Endothelial cell of hepatic sinusoid (primary cell): Measurements from ENCODE around the gene DOCK1.

Source experiments
- in situ Hi-C: cut with HindIII; loops from 2 replicates; pipeline ENCODE4 v1.10.0; 2017; ENCODE audit warnings: low sequenced_read_pairs

Gene DOCK1

DNA sequence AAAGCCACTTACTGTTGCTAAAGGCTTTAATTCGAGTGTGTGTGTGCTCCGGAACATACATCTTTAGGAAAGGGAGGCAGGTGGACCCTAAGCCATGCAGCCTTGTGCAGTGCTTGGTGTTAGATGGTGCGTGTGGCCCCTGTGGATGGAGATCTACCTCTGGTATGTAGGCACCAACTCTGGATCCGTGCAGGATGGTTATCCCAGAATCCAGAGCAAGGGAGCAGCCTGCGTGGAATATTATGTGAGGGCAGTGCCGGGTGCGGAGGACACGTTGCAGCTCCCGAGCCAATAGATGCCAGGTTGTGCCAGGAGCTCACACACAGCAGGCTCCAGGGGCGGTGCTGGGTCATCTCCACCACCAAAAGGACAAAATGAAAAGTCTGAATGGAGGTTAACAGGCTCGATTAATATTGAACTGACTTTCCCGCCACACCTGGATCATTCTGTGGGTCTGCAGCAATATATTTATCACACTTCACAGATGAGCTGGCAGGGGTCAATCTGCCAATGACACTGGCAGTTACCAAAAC, 500.9 kb downstream of the DOCK1 start:
- in situ Hi-C loops, result no loop called here

DNA sequence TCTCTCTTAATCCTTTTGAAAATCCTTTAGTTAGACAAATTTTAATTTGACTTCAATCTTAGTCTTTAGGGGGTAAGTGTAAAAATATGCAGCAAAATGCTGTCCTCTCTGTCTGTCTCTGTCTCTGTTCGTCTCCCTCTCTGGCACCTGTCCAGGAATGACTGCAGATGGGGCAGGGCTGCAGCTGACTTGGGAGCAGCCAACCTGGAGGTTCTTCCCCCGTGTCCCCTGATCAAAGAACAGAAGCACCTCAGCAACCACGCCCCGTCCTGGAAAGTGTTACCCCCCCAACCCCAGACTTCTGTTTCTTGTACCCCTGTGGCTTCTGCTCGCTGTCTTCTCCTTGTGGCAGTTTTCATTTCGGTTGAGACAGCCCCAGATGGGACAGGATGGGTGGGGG, 502.3 kb downstream of the DOCK1 start:
- in situ Hi-C loops, result no loop called here

DNA sequence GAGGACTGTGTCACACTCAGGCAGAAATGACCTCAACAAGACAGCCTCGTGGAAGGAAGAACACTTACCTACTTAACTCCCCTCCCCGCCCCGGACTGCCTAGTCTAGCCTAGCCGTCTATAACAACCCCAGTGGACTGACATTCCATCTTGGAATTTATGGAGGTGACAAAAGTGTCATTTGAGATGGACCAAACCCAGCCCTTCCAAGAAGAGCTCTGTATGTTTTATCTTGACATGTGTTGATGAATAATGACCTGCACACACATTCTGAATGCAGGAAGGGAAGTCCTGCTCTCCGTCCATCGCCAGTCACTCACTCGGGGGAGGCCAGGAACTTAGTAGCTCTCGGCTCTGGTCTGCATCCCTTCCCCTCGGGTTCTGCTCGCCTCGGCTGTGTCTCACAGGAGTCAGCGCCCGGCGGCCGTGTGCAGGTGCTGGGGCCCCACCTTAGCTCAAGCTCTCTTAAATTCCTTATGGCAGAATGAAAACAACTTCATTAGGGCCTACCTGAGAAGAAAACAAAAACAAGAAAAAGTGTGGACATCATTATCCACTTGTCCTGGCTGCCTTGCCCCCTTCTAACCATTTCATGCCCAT, 503.0 kb downstream of the DOCK1 start:
- in situ Hi-C loops, result no loop called here

DNA sequence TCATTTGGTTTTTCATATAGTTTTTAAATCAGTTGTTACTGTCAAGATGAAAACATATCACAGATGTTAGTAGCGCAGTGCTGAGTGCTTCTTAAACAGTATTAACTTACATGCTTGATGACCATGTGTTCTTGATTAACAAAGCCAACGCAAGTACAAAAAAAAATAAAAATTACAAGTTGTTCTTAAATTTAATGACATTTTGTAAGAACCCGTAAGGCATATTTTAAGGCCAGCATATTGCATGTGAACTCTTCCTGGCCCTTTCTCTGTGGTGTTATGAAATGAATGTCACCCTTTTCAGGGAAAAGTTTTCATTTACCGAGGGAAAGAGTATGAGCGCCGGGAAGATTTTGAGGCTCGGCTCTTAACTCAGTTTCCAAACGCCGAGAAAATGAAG, 503.5 kb downstream of the DOCK1 start:
- in situ Hi-C loops, result no loop called here

DNA sequence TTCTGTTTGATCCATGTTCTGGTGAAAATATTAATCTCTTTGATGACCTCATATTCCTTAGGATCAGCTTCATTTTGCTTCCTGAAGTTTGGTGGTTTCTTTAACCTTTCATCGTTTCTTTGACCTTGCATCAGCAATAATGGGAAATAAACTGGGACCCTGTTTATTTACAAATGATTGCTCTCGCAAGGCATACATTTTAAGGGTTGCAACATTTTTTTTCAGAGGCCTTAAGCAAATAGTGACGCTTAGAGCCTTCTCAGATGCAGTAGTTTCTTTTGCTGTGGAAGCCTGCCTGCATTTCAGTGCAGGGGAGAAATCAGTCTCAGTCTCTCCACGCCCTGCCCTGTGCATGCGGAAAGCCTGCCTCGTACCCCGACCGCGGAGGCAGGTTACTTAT, 504.8 kb downstream of the DOCK1 start:
- in situ Hi-C loops, result no loop called here

DNA sequence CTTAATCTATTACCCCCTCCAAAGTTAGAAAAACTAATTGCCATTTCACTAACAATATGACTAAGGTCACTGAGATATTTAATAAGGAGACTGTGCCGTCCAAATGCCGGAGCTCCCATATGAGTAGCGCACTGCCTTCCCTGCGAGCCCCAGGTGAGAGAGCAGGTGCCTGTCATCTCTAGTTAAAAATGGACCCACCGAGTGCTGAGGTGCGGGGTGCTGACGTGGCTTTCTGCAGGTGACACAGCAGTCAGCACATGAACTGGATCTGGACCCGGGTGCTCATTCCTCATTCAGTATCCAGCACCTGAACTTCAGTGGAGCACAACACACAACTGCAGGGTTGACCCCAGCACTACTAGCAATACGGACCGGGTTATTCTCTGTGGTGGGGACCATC, 505.8 kb downstream of the DOCK1 start:
- in situ Hi-C loops, result no loop called here

DNA sequence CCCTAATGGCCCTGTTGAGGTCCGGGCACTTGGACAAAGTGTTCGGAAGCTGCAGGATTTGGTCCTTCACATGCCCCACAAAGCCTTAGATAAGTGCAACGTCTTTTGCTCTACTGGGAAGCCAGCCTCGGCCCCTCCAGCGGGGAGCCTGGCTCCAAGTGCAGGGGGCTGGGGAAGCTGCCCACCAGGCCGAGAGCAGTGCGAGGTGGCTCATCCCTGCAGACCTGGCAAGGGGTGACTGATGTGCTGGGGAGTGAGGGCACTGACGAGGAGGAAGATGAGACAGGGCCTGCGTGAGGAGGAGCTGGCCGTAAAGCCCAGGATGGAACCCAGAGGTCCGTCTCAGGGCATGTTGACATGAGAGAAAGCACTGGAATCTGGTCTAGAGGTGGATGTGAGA, 508.1 kb downstream of the DOCK1 start:
- in situ Hi-C loops, result no loop called here

DNA sequence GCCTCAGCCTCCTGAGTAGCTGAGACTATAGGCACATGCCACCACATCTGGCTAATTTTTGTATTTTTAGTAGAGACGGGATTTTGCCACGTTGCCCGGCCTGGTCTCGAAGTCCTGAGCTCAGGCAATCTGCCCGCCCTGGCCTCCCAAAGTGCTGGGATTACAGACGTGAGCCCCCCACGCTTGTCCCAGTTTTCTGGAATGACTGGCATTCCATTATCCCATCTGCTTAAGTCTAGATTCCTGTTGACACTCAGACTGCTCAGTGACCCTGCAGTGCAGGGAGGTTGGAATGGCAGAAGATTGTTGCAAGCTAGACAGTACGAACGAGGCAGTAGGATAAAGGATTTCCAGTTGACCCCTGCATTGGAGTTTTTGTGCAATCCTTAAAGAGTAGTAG, 508.8 kb downstream of the DOCK1 start:
- in situ Hi-C loops, result no loop called here

DNA sequence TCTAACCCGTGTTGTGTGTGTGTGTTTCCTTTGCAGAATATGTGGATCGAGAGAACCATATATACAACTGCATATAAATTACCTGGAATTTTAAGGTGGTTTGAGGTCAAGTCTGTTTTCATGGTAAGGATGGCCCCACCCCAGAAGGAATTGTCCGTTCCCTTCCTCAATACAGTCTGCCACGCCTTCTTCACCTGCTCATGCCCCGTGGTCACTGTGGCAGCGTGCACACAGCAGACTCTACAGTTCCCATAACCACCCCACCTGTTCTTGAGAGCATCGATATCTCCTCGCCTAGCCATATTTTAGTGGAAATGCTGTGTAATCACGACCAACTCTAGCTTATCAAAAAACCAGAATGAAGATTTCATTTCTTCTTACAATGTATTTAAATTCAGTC, 509.9 kb downstream of the DOCK1 start:
- in situ Hi-C loops, result no loop called here

DNA sequence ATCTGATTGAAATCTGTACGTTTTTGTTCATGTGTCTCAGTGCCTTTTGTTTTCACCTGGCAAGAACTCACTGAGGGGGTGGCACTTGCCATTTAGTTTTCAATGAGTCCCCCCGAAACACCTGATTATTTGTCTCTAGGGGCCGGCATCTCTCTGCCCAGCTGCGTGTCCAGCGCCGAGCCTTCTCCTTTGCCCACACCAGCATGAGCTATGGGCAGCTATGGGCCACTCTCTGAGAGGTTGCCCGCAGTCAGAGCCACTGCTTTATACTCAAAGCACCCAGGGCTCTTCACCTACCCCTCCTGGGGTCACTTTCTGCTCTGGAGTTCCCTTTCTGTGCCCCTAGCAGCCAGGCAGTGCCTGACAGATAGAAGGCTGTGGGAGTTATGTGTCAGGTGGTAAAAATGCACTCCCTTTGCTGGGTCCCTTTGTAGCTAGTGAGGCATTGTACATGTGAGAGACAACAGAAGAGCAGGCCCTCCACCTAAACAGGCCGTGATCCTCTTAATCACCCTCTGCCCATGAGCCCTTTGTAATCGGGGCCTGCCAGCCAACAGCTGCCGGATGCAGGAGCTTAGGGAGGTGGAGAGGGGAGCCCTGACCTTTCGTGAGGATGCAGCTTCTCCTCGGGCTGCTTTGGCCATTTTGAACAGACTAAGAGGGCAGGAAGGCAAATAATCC, 510.8 kb downstream of the DOCK1 start:
- in situ Hi-C loops, result no loop called here

DNA sequence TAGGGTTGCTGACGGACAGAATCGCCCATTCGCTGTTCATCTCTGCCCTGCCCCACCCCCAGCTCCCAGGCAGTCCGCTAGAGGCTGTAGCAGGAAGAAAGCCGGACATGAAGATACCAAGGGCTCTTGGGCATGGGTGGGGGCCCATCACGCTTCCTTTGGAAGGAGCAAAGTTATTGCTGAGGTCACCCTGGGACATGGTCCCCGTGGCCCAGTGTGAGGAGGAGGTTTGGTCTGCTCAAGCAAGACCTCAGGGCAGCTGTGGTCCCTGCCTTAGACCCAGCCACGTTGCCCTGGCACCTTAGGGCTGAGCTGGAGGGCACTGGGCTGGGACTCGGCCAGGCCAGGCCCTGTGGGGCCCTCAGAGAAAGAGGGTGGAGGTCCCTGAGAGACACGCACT, 511.8 kb downstream of the DOCK1 start:
- in situ Hi-C loops, result no loop called here

DNA sequence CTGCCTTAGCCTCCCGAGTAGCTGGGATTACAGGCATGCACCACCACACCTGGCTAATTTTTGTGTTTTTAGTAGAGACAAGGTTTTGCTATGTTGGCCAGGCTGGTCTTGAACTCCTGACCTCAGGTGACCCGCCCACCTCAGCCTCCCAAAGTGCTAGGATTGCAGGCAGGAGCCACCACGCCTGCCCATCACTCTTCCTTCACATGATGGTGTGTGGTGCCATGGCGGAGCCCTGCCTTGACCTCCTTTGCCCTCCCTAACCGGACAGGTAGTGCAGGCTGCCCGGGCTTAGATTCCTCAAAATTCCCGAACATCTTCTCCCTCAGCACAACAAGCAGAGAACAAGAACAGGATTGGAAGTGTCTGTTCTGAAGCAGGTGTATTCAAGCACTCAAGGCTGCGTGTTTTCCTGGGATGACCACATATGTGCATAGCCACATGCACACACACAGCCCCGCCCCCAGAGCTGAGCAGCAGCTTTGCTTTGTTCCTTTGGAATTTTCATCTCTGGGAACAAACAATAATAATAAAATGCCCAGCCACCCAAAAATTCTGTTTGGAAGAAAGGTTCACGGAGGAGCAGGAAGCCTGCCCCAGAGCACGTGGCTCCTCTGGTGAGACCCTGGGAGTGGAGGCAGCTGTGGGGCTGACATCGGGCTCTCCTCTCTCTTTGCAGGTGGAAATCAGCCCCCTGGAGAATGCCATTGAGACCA, 512.6 kb downstream of the DOCK1 start:
- in situ Hi-C loops, result no loop called here

DNA sequence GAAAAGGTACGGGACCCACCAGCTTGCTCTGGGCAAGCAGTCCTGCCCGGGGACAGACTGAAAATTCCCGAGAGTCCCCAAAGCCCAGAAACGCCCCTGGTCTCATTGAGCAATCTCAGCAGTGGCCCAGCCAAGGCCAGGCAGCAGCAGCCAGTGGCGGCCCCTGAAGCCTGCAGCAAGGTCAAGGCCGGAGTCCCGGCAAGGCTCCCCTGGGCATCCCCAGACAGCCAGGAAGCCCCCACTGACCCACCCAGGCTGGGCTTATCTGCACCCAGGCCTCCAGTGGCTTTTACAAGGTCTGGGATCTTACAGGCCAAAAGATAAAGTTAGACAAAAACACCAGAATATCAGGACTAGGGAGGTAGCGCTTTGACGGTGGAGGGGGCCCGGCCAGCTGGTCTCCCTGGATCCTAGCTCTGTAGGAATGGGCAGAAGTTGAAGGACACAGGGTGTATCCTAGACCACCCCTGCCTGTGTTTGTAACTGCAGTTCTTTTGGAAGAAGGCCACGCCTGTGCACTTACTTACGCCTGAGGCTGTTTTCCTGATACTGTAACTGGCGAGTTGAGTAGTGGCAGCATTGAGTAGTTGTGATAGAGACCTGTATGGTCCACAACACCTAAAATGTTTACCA, 513.4 kb downstream of the DOCK1 start:
- in situ Hi-C loops, result no loop called here

DNA sequence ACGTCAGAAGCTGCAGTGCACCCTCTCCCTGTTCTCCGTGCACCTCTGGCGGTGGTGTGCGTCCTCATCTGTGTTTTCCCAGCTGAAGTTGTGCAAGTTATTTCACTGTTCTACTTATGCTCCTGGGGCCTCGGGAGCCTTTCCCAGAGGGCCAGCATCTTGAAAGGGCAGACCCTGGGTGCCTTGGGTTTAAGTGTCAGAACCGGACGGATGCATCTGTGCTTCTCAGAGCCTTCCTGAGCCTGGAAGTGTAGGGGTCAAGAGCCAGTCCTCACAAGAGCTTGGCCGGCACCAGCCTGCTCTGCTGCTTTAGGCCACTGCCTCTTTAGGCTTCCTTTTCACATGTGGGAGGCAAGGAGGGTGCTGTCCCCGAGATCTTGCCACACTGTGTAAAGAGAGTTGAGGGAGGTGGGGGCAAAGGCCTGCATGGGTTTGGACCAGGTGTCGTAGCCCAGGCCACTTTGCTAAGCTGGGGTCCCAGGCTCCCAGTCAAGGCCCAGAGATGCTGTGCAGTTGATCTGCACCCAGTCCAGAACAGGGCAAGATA, 515.0 kb downstream of the DOCK1 start:
- in situ Hi-C loops, result no loop called here

DNA sequence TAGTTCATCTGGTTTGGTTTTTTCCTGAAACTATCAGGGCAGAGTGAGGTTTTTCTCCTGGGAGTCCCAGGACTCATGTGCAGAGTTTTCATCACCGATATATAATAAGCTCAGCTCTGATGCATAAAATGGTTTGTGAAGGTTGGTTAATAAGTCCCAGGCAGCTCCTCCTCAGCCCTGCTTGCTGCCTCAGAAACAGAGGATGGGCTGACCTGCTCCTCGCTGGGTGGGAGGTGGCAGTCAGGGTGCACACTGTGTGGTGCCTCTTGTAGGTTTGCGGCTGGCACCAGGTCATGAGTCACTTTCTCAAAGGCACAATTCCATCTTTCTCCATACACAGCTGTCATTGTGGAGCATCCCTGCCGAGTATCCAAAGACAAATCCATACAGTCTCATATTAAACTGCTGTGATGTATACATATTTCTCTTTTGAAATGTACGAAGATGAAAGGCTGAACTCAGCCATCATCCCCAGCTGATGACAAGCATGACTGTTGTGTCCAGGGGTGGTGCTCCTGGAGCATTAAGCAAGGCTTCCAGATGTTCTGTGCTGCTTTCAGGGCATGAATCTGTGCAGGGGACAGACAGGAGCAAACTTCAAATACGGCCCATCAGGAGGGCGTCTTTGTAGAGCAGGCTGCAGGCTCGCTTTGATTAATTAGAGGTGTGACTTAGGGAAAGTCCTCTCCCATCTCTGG, 518.1 kb downstream of the DOCK1 start:
- in situ Hi-C loops, result no loop called here

DNA sequence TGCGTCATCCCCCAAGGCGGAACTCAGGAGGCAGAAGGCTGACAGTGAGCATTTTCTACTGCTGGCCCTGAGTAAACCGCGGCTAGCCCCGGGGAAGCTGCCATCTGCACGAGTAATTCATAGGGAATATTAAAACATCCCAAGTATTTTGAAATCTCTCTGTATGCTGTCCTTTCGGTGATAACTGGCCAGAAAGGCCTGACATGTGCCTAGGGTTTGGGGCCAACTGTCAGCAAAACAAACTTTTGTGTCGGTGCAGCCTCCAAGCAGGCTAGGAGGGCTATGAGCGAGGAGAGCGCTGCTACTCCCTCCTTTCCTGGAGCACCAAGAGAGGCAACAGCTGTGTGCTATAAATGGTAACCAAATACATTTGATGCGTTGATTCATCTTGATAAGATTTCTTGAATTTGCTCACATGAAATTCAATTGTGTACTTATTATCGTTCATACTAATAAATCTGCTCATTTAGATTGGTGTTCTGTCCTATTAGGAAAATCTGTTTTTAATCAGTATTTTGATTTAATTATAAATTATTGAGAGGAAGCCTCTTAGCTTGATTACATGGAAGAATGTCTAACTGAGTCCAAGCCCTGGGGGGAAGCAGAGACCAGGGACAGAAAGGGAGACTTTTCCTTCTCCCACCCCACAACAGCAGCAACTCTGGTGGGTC, 519.5 kb downstream of the DOCK1 start:
- in situ Hi-C loops, result no loop called here

DNA sequence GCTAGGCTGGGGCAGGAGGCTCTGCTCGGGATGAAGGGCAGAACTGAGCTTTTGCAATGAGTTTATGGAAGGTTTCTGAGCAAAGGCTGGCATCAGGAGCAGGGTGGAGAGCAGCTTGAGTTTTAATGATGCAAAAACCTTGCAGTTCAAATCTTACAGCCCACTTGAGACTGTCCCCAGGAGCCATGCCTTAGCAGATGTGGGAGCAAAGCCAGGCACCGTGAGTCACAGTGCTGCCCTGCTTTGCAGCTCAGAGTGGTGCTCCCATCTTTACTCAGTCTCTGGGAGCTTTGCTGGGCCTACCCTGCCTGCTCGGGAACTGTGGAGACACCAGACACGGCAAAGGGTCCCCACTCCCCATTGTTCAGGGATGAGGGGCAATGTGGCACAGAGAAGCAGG, 521.5 kb downstream of the DOCK1 start:
- in situ Hi-C loops, result no loop called here

DNA sequence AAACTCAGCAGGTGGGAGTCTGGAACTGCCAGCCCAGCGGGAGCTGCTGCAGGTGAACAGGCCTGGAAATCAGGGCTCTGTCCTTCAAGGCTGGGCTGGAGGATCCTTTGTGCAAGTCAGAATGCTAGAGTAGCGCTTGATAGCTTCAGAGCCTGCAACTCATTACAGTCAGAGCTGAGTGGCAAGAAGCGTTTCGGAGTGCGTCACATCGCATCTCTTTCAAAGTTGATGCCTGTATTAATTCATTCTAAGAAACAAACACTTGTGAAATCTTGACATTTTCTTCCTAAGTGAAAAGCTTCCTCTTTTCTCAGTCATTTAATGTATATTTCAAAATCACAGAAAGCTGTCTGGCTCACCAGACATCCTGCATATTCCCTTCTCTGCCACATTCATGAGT, 522.7 kb downstream of the DOCK1 start:
- in situ Hi-C loops, result no loop called here

DNA sequence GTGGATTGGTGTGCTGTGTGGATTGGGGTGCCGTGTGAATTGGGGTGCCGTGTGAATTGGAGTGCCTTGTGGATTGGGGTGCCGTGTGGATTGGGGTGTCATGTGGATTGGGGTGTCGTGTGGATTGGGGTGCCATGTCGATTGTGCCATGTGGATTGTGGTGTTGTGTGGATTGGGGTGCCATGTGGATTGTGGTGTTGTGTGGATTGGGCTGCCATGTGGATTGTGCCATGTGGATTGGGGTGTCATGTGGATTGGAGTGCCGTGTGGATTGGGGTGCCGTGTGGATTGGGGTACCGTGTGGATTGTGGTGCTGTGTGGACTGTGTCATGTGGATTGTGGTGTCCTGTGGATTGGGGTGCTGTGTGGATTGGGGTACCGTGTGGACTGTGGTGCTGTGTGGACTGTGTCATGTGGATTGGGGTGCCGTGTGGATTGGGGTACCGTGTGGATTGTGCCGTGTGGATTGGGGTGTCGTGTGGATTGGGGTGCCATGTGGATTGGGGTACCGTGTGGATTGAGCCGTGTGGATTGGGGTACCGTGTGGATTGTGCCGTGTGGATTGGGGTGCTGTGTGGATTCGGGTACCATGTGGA, 523.3 kb downstream of the DOCK1 start:
- in situ Hi-C loops, result no loop called here
